Measurements from ENCODE around the gene PLXNB3. TPM values are rescaled to one million over a fixed set of nuclear protein-coding genes. Genes with fewer than 3 reads are reported as not detected.
A peak's percentile ranks its signal among the peaks of the same experiment; 100 is the strongest.

The PLXNB3 gene
- 0.48 and 0.76 TPM in 2 replicates for polyA plus RNA-seq
- 0.97 and 1.5 TPM in 2 replicates for polyA minus RNA-seq

GRCh38 chrX:153763989-153764755 is at the start of gene PLXNB3:
TSS of gene PLXNB3 (plus strand) at chrX:153764249. CDS start at chrX:153765536, 1,287 bp downstream.
- no peak within 1 kb of the TSS for H2AFZ ChIP-seq (ENCODE audit: low read depth, low read length)
- H3K4me3 ChIP-seq (ENCODE audit: low read length), result no peak within 1 kb of the TSS
- no peaks in the 10 kb centered on the region for H3K9me2 ChIP-seq (ENCODE audit: insufficient read depth, low read length)
- no peaks in the 10 kb centered on the region for H4K20me1 ChIP-seq (ENCODE audit: insufficient read depth)
- H3K9ac ChIP-seq (ENCODE audit: low read length), result peak within 1 kb of the TSS; percentile 69
- no peak within 1 kb of the TSS for H3K27ac ChIP-seq (ENCODE audit: low read length)
- H3K36me3 ChIP-seq (ENCODE audit: insufficient read depth, low read length), result no peaks in the 10 kb centered on the region
- TF ChIP-seq SMC3 (conservative IDR thresholded peaks at IDR 0.05; ENCODE audit: poor library complexity), result peak; percentile 87
- TF ChIP-seq EP300 (conservative IDR thresholded peaks at IDR 0.05; ENCODE audit: poor library complexity, severe bottlenecking), result no peak
- TF ChIP-seq CTCF (IDR thresholded peaks at IDR 0.05; ENCODE audit: poor library complexity, severe bottlenecking), result peak; percentile 81
- peak; percentile 83 for TF ChIP-seq RAD21 (conservative IDR thresholded peaks at IDR 0.05)
- no peaks in the 10 kb centered on the region for H3K9me3 ChIP-seq (ENCODE audit: low read length)
- no peaks in the 10 kb centered on the region for H3K27me3 ChIP-seq (ENCODE audit: insufficient read depth, low read depth, low read length)
- H3K79me2 ChIP-seq (replicated peaks; ENCODE audit: insufficient read depth, low read length), result no peaks in the 10 kb centered on the region
- H3F3A ChIP-seq (ENCODE audit: insufficient read depth, low read length, poor library complexity, severe bottlenecking), result no peaks in the 10 kb centered on the region
- H3K4me2 ChIP-seq (ENCODE audit: low read length), result no peak within 1 kb of the TSS

- Histone ChIP-seq H3K79me2 (replicated peaks; ENCODE audit: insufficient read depth, low read length) (no peaks in the 10 kb centered on the region), H3K9me3 (ENCODE audit: low read length) (no peaks in the 10 kb centered on the region), H3K9me2 (ENCODE audit: insufficient read depth, low read length) (no peaks in the 10 kb centered on the region), H4K20me1 (ENCODE audit: insufficient read depth) (no peaks in the 10 kb centered on the region), H3F3A (ENCODE audit: insufficient read depth, low read length, poor library complexity, severe bottlenecking) (no peaks in the 10 kb centered on the region), H3K27me3 (ENCODE audit: insufficient read depth, low read depth, low read length) (no peaks in the 10 kb centered on the region), H3K4me3 (ENCODE audit: low read length) (no peak overlapping the region), H3K4me2 (ENCODE audit: low read length) (no peak overlapping the region), H2AFZ (ENCODE audit: low read depth, low read length) (no peak overlapping the region), H3K36me3 (ENCODE audit: insufficient read depth, low read length) (no peaks in the 10 kb centered on the region), H3K9ac (ENCODE audit: low read length) (no peak overlapping the region), H3K27ac (ENCODE audit: low read length) (no peak overlapping the region)
- TF ChIP-seq CTCF (IDR thresholded peaks at IDR 0.05; ENCODE audit: poor library complexity, severe bottlenecking) (no peak), REST (IDR thresholded peaks at IDR 0.05; ENCODE audit: borderline replicate concordance) (no peak), POLR2AphosphoS5 (IDR thresholded peaks at IDR 0.05) (no peak), EP300 (conservative IDR thresholded peaks at IDR 0.05; ENCODE audit: poor library complexity, severe bottlenecking) (no peak), SMC3 (conservative IDR thresholded peaks at IDR 0.05; ENCODE audit: poor library complexity) (no peak), TAF1 (IDR thresholded peaks at IDR 0.05; ENCODE audit: low read depth) (no peak), EZH2 (IDR thresholded peaks at IDR 0.05; ENCODE audit: borderline replicate concordance, insufficient read depth, low read length, poor library complexity, severe bottlenecking) (no peak), MXI1 (conservative IDR thresholded peaks at IDR 0.05; ENCODE audit: poor library complexity, severe bottlenecking) (no peak), RAD21 (conservative IDR thresholded peaks at IDR 0.05) (no peak)
Measured at GRCh38 chrX:153714256-153714655, 49.8 kb upstream of the PLXNB3 start.

All from neural cell (in vitro differentiated cells).